Prostate gland (tissue), 2 donors: ENCODE measurements around the gene VAMP1. TPM values are rescaled to one million over a fixed set of nuclear protein-coding genes. Genes with fewer than 3 reads are reported as not detected.
"Not testable (repeated sequence)": the region's sequence is repeated elsewhere in the genome, so short reads cannot be mapped to it uniquely, and the experiment has no call there.

Experiments used
- DNase-seq: peaks from one replicate; pipeline ENCODE4 v3.0.0-alpha.2; 2019; ENCODE audit warnings: low spot score
- H3K27ac ChIP-seq, 2 donors: fragments of 200-600 bp; sonication (generic); 2 replicates each; pipeline ENCODE4 v1.5.1; 2017 to 2019
- H3K27me3 ChIP-seq: fragments of 200-600 bp; sonication (generic); replicated peaks from 2 replicates; pipeline ENCODE4 v1.5.1; 2019; ENCODE audit not compliant: insufficient read depth
- H3K36me3 ChIP-seq, 2 donors: fragments of 200-600 bp; sonication (generic); 1 replicate in 1 of 2; 2 replicates in 1 of 2; pipeline versions ENCODE4 v1.5.1 to v1.8.1; 2017 to 2019
- H3K4me1 ChIP-seq: fragments of 200-600 bp; sonication (generic); replicated peaks from 2 replicates; pipeline ENCODE4 v1.5.1; 2019
- H3K4me3 ChIP-seq, 2 donors: fragments of 200-600 bp; sonication (generic); 2 replicates each; pipeline ENCODE4 v1.5.1; 2017 to 2019
- H3K9me3 ChIP-seq: fragments of 200-600 bp; sonication (generic); 2 replicates; pipeline ENCODE4 v1.5.1; 2017
- CTCF ChIP-seq, 4 experiments: fragments of 200-600 bp in 2 of 4; fragments of 450-650 bp in 2 of 4; sonication (generic) in 2 of 4; IDR thresholded peaks; 1 replicate in 3 of 4; 2 replicates in 1 of 4; pipeline ENCODE4 v1.5.1; 2016 to 2019; ENCODE audit warnings: antibody characterized with exemption in 4 of 4, mild to moderate bottlenecking in 2 of 4, moderate library complexity in 2 of 4
- POLR2A ChIP-seq: fragments of 450-650 bp; IDR thresholded peaks from one replicate; pipeline ENCODE4 v1.6.1; 2016; ENCODE audit warnings: antibody characterized with exemption, mild to moderate bottlenecking
- POLR2AphosphoS5 ChIP-seq: sonication (generic); formaldehyde crosslinking; IDR thresholded peaks from one replicate; pipeline ENCODE4 v1.6.1; 2017; ENCODE audit warnings: antibody characterized with exemption
- WGBS: methylation state at CpG from one replicate; pipeline ENCODE4 v1.1.5; 2018; 5-methylcytosine and 5-hydroxymethylcytosine counted together
- intact Hi-C: fragments of 100-400 bp; cut with DNase I; formaldehyde crosslinking; loops from one replicate; pipeline ENCODE4 v1.14.2; 2022
- total RNA-seq, 2 donors: library from RNA; depleted of rRNA; stranded (reverse); fragments of >200 nt; gene quantifications; one replicate each; pipeline ENCODE4 v1.1.0, GENCODE V29; 2016

The VAMP1 gene
- total RNA-seq, 2 donors from 2014 or later: 6.3 to 8.5 TPM

DNA sequence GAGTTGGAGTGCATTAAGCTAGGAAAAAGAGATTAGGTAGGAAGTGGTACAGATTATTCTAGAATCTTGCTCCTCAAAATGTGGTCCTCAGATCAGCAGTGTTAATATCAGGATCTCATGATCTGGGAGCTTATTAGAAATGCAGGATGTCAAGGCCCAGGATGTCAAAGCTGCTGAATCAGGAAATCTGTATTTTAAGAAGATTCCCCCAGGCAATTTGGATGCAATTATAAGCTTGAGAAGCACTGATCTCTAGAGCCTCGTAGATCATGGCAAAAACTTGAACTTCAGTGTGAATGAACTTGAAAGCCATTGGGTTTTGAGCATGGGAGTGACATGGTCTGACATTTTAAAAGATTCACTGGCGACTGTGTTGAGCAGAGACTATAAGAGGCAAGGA is 30.0 kb upstream of the VAMP1 start:
- intact Hi-C loops: no loop called here
- TF ChIP-seq POLR2AphosphoS5 (no peak), POLR2A (no peak), CTCF (IDR thresholded peaks at IDR 0.05) (no peak)
- no peaks in the 10 kb centered on the region for H3K9me3 ChIP-seq
- no peaks in the 10 kb centered on the region for H3K4me1 ChIP-seq
- no peak for DNase-seq
- no peaks in the 10 kb centered on the region for H3K36me3 ChIP-seq
- H3K27me3 ChIP-seq: no peaks in the 10 kb centered on the region
- H3K27ac ChIP-seq: no peak overlapping the region
- H3K4me3 ChIP-seq: no peak overlapping the region
- WGBS: 83% methylated on average over 2 of the region's 2 CpGs

- H3K9me3 ChIP-seq, DNase-seq, H3K4me1 ChIP-seq, H3K27ac ChIP-seq, H3K4me3 ChIP-seq, H3K36me3 ChIP-seq, H3K27me3 ChIP-seq, intact Hi-C loops: not testable (repeated sequence)
- WGBS: 72% methylated on average over 3 of the region's 3 CpGs
Observed at GRCh38 chr12:6497291-6497690, 26.8 kb upstream of the VAMP1 start.

DNA sequence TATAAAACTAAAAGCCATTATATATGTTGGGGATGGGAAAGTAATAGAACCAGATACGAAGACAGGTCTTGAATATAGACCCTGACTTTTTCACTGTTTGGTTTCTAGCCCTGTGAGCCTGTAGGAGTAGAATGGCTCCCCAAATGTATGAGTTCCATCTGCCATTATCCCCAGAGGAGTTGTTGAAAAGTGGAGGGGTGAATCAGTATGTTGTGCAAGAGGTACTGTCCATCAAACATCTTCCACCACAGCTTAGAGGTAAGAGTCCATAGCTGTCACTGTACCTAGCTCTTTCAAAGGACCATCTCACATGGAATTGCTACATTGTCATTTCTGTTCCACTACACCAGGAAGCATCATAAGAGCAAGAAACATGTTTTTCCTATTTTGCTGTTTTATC is 24.5 kb upstream of the VAMP1 start:
- TF ChIP-seq CTCF (IDR thresholded peaks at IDR 0.05) (no peak), POLR2A (no peak), POLR2AphosphoS5 (no peak)
- Histone ChIP-seq H3K27ac (no peak overlapping the region), H3K27me3 (no peaks in the 10 kb centered on the region), H3K9me3 (no peaks in the 10 kb centered on the region), H3K36me3 (no peaks in the 10 kb centered on the region), H3K4me1 (no peaks in the 10 kb centered on the region), H3K4me3 (no peak overlapping the region)
- 26% methylated on average over 1 of the region's 1 CpG for WGBS
- no peak for DNase-seq
- intact Hi-C loops: loop anchor here (5.0 kb wide), 1 partner anchor 43 kb away; the partner anchor contains the start of gene TAPBPL

DNA sequence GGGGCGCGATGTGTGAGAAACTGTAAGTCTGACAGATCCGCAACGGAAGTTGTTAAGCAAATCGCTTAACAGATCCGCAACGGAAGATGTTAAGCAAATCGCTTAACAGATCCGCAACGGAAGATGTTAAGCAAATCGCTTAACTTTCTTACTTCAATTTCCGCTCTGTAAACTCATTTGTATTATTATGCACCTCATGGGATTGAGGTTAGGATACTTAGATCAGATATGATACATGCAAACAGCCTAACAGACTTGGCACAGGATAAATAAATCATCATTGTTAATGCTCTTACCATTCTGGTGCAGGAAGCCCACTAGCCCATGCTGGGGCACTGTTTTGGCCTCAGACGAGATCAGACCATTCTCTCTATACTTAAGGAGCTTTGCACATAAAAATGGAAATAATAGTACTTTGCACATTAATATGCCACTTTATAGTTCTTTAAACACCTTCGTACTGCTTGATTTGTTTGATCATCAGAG is 23.8 kb upstream of the VAMP1 start:
- no peaks in the 10 kb centered on the region for H3K9me3 ChIP-seq
- peak overlapping the region in 1 of 2 donors; percentile 96 for H3K27ac ChIP-seq
- no peak for DNase-seq
- H3K27me3 ChIP-seq: no peaks in the 10 kb centered on the region
- H3K36me3 ChIP-seq: no peaks in the 10 kb centered on the region
- H3K4me3 ChIP-seq: peak overlapping the region; percentile 64 to 69
- intact Hi-C loops: loop anchor here (5.0 kb wide), 1 partner anchor 42 kb away; the partner anchor contains the start of gene TAPBPL
- no peaks in the 10 kb centered on the region for H3K4me1 ChIP-seq
- no peak for TF ChIP-seq POLR2AphosphoS5
- TF ChIP-seq CTCF (IDR thresholded peaks at IDR 0.05): no peak
- no peak for TF ChIP-seq POLR2A
- under 1% methylated on average over 14 of the region's 14 CpGs for WGBS

GRCh38 chr12:6493497-6494257 is 23.2 kb upstream of the VAMP1 start, which contains the start of gene NCAPD2:
TSS of gene NCAPD2 (plus strand) at chr12:6494102. CDS start at chr12:6495099, 997 bp downstream.
- no peaks in the 10 kb centered on the region for H3K36me3 ChIP-seq
- TF ChIP-seq CTCF (IDR thresholded peaks at IDR 0.05) (peak; percentile 17 to 69 (median 53)), POLR2AphosphoS5 (peak; percentile 64), POLR2A (peak; percentile 28)
- intact Hi-C loops: loop anchor here (2.0 to 5.0 kb wide), 2 partner anchors 41 kb away; partner anchors contain the start of genes GAPDH and TAPBPL
- DNase-seq: peak; percentile 95
- peak within 1 kb of the TSS; percentile 64 to 69 for H3K4me3 ChIP-seq
- no peaks in the 10 kb centered on the region for H3K27me3 ChIP-seq
- peak within 1 kb of the TSS; percentile 94 to 96 for H3K27ac ChIP-seq
- no peaks in the 10 kb centered on the region for H3K9me3 ChIP-seq
- H3K4me1 ChIP-seq: no peaks in the 10 kb centered on the region
- WGBS: under 1% methylated on average over 49 of the region's 49 CpGs
